Measurements from ENCODE around the gene ZNF195. TPM values are rescaled to one million over a fixed set of nuclear protein-coding genes. Genes with fewer than 3 reads are reported as not detected.
"Not testable (repeated sequence)": the region's sequence is repeated elsewhere in the genome, so short reads cannot be mapped to it uniquely, and the experiment has no call there.

The ZNF195 gene
- 8.3 and 10.2 TPM in 2 replicates for total RNA-seq (2014; rRNA removed; shearing (Covaris generic); ENCODE audit: low replicate concordance)

- no peaks in the 10 kb centered on the region for H3K9me3 ChIP-seq
- peak; percentile 94 for DNase-seq
Observed at GRCh38 chr11:3378426-3379423, at the start of gene ZNF195. ZNF195 (minus strand) TSS chr11:3379146; CDS start chr11:3379040, 106 bp downstream.

GRCh38 chr11:3428076-3428475, 49.1 kb upstream of the ZNF195 start:
- not testable (repeated sequence) for H3K4me3 ChIP-seq, DNase-seq, H3K36me3 ChIP-seq, H3K9me3 ChIP-seq, H3K27me3 ChIP-seq

More at GRCh38 chr11:3378426-3379423, at the start of gene ZNF195:
- Histone ChIP-seq H3K4me3 (peak within 1 kb of the TSS; percentile 81), H3K27me3 (no peaks in the 10 kb centered on the region), H3K36me3 (peaks cover 27% of the 10 kb centered on the region)

DNA sequence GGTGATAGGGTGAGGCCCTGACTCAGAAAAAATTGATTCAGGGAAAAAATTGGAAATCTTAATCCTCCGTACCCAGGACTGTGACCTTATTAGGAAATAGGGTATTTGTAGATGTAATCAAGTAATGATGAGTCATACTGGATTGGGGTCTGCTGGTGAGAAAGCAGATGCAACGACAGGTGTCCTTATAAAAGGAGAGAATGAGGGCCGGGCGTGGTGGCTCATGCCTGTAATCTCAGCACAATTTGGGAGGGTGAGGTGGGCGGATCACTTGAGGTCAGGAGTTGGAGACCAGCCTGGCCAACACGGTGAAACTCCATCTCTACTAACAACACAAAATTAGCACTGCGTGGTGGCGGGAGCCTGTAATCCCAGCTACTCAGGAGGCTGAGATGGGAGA, 47.6 kb upstream of the ZNF195 start:
- not testable (repeated sequence) for DNase-seq, H3K4me3 ChIP-seq, H3K9me3 ChIP-seq, H3K36me3 ChIP-seq, H3K27me3 ChIP-seq

DNA sequence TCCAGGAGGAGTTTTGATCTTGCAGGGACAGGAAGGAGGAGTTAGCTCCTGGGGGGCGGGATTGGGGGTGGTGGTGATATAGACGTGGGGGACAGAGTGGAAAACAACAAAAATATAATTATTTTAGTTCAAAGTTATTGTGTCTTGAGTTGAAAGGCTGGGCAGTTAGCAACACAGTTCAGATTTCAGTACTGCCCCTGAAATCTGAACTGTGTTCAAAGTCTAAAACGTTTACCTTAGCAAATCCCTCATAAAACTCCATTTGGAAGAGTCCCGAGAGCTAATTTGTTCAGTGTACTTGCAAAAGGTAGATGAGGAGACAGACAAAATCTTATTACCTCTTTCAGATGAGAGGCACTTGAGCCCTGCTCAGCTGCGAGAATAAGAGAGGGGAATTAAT, 45.0 kb upstream of the ZNF195 start:
- H3K9me3 ChIP-seq, H3K36me3 ChIP-seq, DNase-seq, H3K4me3 ChIP-seq, H3K27me3 ChIP-seq: not testable (repeated sequence)

DNA sequence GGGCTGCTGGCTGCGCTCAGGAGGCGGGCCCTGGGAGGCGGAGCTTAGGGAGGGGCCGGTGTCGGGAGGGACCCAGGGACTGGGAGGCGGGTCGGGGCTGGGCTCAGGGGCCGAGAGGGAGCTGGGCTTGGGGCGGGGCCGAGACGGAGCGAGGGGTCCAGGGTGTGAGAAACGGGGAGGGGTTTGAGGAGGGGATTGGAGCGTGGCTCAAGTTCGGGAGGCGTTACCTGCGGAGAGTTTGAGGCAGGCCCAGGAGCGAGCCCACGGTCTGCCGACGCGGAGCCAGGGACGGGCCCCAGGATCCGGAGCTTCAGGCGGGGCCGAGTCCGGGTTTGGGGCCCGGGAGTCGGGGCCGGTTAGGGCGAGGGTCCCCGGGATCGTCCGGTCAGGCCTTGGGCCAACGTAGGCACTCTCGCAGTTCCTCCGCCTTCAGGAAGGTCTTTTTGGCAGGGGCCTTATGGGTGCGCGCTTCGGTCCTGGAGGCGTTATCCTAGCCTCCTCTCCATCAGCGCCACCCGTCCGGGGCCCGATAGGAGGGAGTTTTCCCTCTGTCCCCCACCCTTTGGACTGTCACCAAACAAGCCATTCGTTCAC, 44.3 kb upstream of the ZNF195 start:
- not testable (repeated sequence) for H3K27me3 ChIP-seq, DNase-seq, H3K9me3 ChIP-seq, H3K36me3 ChIP-seq
- H3K4me3 ChIP-seq: peak overlapping the region; percentile 56

DNA sequence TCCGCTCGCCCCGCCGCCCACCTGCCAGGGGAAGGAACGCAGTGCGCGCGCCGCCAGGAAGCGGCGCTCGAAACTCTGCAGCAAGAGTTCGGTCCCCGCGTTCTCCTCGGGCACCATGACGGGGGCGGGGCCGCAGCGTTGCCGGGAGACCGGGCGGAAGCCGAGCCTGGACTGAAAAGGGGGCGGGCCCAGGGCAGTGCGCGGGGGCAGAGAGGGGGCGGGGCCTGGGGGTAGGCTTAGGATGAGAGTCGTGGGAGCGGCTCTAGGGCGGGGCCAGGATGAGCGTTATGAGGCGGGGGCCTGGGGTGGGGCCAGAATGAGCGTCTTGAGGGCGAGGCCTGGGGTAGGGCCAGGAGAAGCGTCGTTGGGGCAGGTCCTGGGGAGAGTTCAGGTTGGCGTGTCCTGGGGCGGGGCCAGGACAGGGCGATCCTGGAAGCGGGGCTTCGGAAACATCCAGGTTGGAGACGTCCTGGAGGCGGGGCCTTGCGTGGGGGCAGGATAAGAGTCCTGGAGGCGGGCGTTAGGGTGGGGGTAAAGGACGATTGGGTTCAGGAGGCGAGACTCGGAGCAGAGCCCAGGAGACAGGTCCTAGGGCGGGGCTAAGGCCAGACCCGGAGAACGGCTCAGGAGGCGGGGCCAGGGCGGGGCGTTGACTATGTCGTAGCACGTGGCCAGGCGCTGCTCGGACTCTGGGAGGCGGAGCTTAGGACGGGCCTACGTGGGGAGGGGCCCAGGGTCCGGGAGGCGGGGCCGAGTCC, 43.6 kb upstream of the ZNF195 start:
- not testable (repeated sequence) for H3K9me3 ChIP-seq
- peak overlapping the region; percentile 56 for H3K4me3 ChIP-seq

GRCh38 chr11:3421608-3422379, 42.8 kb upstream of the ZNF195 start:
- H3K27me3 ChIP-seq, H3K36me3 ChIP-seq, DNase-seq: not testable (repeated sequence)

More for the DNA sequence above, 43.6 kb upstream of the ZNF195 start:
- not testable (repeated sequence) for H3K27me3 ChIP-seq, H3K36me3 ChIP-seq
- DNase-seq: peak; percentile 93

GRCh38 chr11:3420281-3421042, 41.5 kb upstream of the ZNF195 start:
- not testable (repeated sequence) for H3K27me3 ChIP-seq, DNase-seq

More at GRCh38 chr11:3421608-3422379, 42.8 kb upstream of the ZNF195 start:
- H3K4me3 ChIP-seq: peak overlapping the region; percentile 56
- not testable (repeated sequence) for H3K9me3 ChIP-seq

DNA sequence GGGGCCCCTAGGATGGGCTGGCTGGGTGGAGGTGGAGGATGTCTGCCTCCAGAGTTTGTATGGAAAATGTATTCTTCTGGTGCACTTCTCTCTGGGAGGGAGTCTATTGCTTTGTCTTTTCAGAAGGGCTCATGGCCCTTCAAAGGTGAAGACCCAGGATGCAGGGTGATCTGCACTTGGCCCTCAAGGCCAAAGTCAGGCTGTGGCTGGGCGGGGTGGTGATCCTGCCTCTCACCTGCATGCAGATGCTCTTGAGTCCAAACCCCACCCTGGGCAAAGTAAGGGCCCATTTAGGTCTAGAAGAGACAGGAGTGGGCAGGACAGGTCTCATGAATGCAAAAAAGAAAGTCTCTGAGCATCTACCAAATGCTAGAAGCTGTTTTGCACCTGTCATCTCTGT, 40.5 kb upstream of the ZNF195 start:
- H3K9me3 ChIP-seq, H3K27me3 ChIP-seq, DNase-seq, H3K4me3 ChIP-seq, H3K36me3 ChIP-seq: not testable (repeated sequence)

More at GRCh38 chr11:3420281-3421042, 41.5 kb upstream of the ZNF195 start:
- not testable (repeated sequence) for H3K4me3 ChIP-seq, H3K9me3 ChIP-seq, H3K36me3 ChIP-seq

GRCh38 chr11:3417047-3417446, 38.1 kb upstream of the ZNF195 start:
- not testable (repeated sequence) for H3K27me3 ChIP-seq, H3K9me3 ChIP-seq, H3K36me3 ChIP-seq, H3K4me3 ChIP-seq
- peak; percentile 33 for DNase-seq

DNA sequence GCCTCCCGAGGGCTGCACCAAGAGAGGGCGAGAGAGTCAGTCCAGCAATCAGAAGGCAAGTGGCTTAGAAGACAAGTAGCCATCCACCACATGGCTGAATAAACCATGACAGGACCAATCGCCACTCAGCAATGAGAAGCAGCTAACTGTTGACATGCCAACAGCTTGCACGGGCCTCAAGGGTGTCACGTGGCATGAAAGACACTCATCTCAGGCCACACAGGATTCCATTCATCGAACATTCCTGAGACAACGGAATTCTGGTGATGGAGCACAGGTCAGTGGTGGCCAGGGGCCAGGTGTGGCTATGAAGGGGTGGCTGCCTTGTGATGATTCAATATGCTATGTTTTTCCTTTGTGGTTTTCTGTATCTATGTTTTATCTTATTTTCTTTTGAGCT, 36.4 kb upstream of the ZNF195 start:
- H3K27me3 ChIP-seq, H3K36me3 ChIP-seq, H3K4me3 ChIP-seq, DNase-seq, H3K9me3 ChIP-seq: not testable (repeated sequence)

- H3K4me3 ChIP-seq, H3K27me3 ChIP-seq, DNase-seq, H3K9me3 ChIP-seq, H3K36me3 ChIP-seq: not testable (repeated sequence)
Observed at GRCh38 chr11:3413666-3414065, 34.7 kb upstream of the ZNF195 start.

DNA sequence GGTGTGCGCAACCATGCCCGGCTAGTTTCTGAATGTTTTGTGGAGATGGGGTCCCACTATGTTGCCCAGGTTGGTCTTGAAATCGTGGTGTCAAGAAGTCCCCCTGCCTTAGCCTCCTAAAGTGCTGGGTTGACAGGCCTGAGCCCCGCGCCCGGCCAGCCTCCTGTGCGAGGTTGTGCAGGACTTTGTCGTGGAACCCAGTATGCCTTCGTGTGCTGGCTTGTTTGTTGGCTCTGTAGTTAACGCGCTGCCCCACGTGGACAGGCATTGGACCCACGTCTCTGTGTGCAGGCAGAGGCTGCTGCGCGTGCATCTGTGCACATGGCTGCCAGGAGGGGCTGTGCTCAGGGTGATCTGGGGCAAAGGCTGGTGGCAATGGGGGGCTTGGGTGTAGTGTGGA, 33.9 kb upstream of the ZNF195 start:
- Histone ChIP-seq H3K36me3 (no peaks in the 10 kb centered on the region), H3K27me3 (no peaks in the 10 kb centered on the region), H3K4me3 (no peak overlapping the region), H3K9me3 (no peaks in the 10 kb centered on the region)
- no peak for DNase-seq

GRCh38 chr11:3408722-3409121, 29.8 kb upstream of the ZNF195 start:
- not testable (repeated sequence) for H3K27me3 ChIP-seq, H3K36me3 ChIP-seq, H3K9me3 ChIP-seq, H3K4me3 ChIP-seq
- peak; percentile 37 for DNase-seq

GRCh38 chr11:3408058-3408605, 29.2 kb upstream of the ZNF195 start:
- not testable (repeated sequence) for H3K9me3 ChIP-seq, H3K27me3 ChIP-seq, H3K36me3 ChIP-seq, DNase-seq, H3K4me3 ChIP-seq
